ENCODE results near the gene CBFA2T3.

Gene CBFA2T3

GRCh38 chr16:89007371-89008249, 30.6 kb upstream of the CBFA2T3 start:
- Histone ChIP-seq H3K14ac (ENCODE audit: low read length in 2 of 2) (no peak overlapping the region), H3K4me2 (ENCODE audit: low read length, poor library complexity, severe bottlenecking) (no peak overlapping the region), H2BK120ac (ENCODE audit: low read depth, low read length) (no peak overlapping the region), H3K27ac (ENCODE audit: low read length, poor library complexity, severe bottlenecking) (no peak overlapping the region), H2BK15ac (ENCODE audit: low read depth, poor library complexity, severe bottlenecking) (no peak overlapping the region), H3K23ac (ENCODE audit: low read length in 2 of 2) (no peak overlapping the region), H2BK5ac (ENCODE audit: low read depth, low read length, poor library complexity, severe bottlenecking) (no peak overlapping the region), H3K4me1 (ENCODE audit: control insufficient read depth, insufficient read depth, low read depth, low read length) (no peaks in the 10 kb centered on the region), H3K4ac (ENCODE audit: low read depth in 1 of 2, low read length in 2 of 2) (no peak overlapping the region), H4K91ac (ENCODE audit: low read length) (no peak overlapping the region), H3K9ac (ENCODE audit: low read length) (no peak overlapping the region), H3K9me3 (ENCODE audit: control insufficient read depth, low read length) (no peaks in the 10 kb centered on the region), H2AFZ (ENCODE audit: low read depth, low read length) (no peak overlapping the region), H3K18ac (ENCODE audit: low read depth in 1 of 2, low read length in 2 of 2) (no peak overlapping the region), H3K4me3 (ENCODE audit: insufficient read depth in 1 of 2, low read depth in 1 of 2, low read length in 2 of 2) (no peak overlapping the region), H3K27me3 (ENCODE audit: control insufficient read depth in 1 of 2, insufficient read depth in 1 of 2, low read length in 2 of 2) (peaks cover 9 to 41% of the 10 kb centered on the region in 2 experiments), H4K8ac (ENCODE audit: low read length) (no peak overlapping the region), H2AK5ac (ENCODE audit: low read length, severe bottlenecking) (no peak overlapping the region), H2BK12ac (ENCODE audit: low read length in 2 of 2) (no peak overlapping the region), H3K79me1 (replicated peaks; ENCODE audit: low read length, poor library complexity, severe bottlenecking) (no peaks in the 10 kb centered on the region), H3K36me3 (ENCODE audit: control insufficient read depth in 1 of 2, insufficient read depth in 2 of 2, low read depth in 1 of 2, low read length in 2 of 2) (no peaks in the 10 kb centered on the region)
- WGBS, result 61% methylated on average over 6 of the region's 9 CpGs
- DNase-seq, result no peak

- H2AFZ ChIP-seq (ENCODE audit: low read depth, low read length), result no peak overlapping the region
- H3K4ac ChIP-seq (ENCODE audit: low read depth in 1 of 2, low read length in 2 of 2), result no peak overlapping the region
- no peak overlapping the region for H3K23ac ChIP-seq (ENCODE audit: low read length in 2 of 2)
- WGBS, result 78% methylated on average over 24 of the region's 24 CpGs
- no peak overlapping the region for H2BK5ac ChIP-seq (ENCODE audit: low read depth, low read length, poor library complexity, severe bottlenecking)
- H3K4me3 ChIP-seq (ENCODE audit: insufficient read depth in 1 of 2, low read depth in 1 of 2, low read length in 2 of 2), result no peak overlapping the region
- H2BK15ac ChIP-seq (ENCODE audit: low read depth, poor library complexity, severe bottlenecking), result no peak overlapping the region
- H3K9ac ChIP-seq (ENCODE audit: low read length), result no peak overlapping the region
- no peak overlapping the region for H3K14ac ChIP-seq (ENCODE audit: low read length in 2 of 2)
- H3K9me3 ChIP-seq (ENCODE audit: control insufficient read depth, low read length), result peaks cover 2% of the 10 kb centered on the region
- H4K8ac ChIP-seq (ENCODE audit: low read length), result no peak overlapping the region
- no peak overlapping the region for H2BK120ac ChIP-seq (ENCODE audit: low read depth, low read length)
- H3K36me3 ChIP-seq (ENCODE audit: control insufficient read depth in 1 of 2, insufficient read depth in 2 of 2, low read depth in 1 of 2, low read length in 2 of 2), result no peaks in the 10 kb centered on the region
- no peak overlapping the region for H2BK12ac ChIP-seq (ENCODE audit: low read length in 2 of 2)
- no peak for DNase-seq
- no peak overlapping the region for H2AK5ac ChIP-seq (ENCODE audit: low read length, severe bottlenecking)
- H3K79me1 ChIP-seq (replicated peaks; ENCODE audit: low read length, poor library complexity, severe bottlenecking), result no peaks in the 10 kb centered on the region
- H3K4me2 ChIP-seq (ENCODE audit: low read length, poor library complexity, severe bottlenecking), result no peak overlapping the region
- H3K27ac ChIP-seq (ENCODE audit: low read length, poor library complexity, severe bottlenecking), result no peak overlapping the region
- no peak overlapping the region for H3K18ac ChIP-seq (ENCODE audit: low read depth in 1 of 2, low read length in 2 of 2)
- H3K4me1 ChIP-seq (ENCODE audit: control insufficient read depth, insufficient read depth, low read depth, low read length), result no peaks in the 10 kb centered on the region
- H3K27me3 ChIP-seq (ENCODE audit: control insufficient read depth in 1 of 2, insufficient read depth in 1 of 2, low read length in 2 of 2), result peaks cover 13 to 48% of the 10 kb centered on the region in 2 experiments
- no peak overlapping the region for H4K91ac ChIP-seq (ENCODE audit: low read length)
These were observed 29.2 kb upstream of the CBFA2T3 start for GRCh38 chr16:89006036-89006752.

- H3K4me1 ChIP-seq (ENCODE audit: control insufficient read depth, insufficient read depth, low read depth, low read length), result no peaks in the 10 kb centered on the region
- no peak overlapping the region for H4K8ac ChIP-seq (ENCODE audit: low read length)
- no peak overlapping the region for H3K4me2 ChIP-seq (ENCODE audit: low read length, poor library complexity, severe bottlenecking)
- no peak overlapping the region for H3K4ac ChIP-seq (ENCODE audit: low read depth in 1 of 2, low read length in 2 of 2)
- H3K23ac ChIP-seq (ENCODE audit: low read length in 2 of 2), result no peak overlapping the region
- H4K91ac ChIP-seq (ENCODE audit: low read length), result no peak overlapping the region
- H2BK120ac ChIP-seq (ENCODE audit: low read depth, low read length), result no peak overlapping the region
- no peak overlapping the region for H3K27ac ChIP-seq (ENCODE audit: low read length, poor library complexity, severe bottlenecking)
- no peak overlapping the region for H3K18ac ChIP-seq (ENCODE audit: low read depth in 1 of 2, low read length in 2 of 2)
- no peaks in the 10 kb centered on the region for H3K79me1 ChIP-seq (replicated peaks; ENCODE audit: low read length, poor library complexity, severe bottlenecking)
- H2BK12ac ChIP-seq (ENCODE audit: low read length in 2 of 2), result no peak overlapping the region
- H2AK5ac ChIP-seq (ENCODE audit: low read length, severe bottlenecking), result no peak overlapping the region
- H3K9ac ChIP-seq (ENCODE audit: low read length), result no peak overlapping the region
- peaks cover 8% of the 10 kb centered on the region for H3K9me3 ChIP-seq (ENCODE audit: control insufficient read depth, low read length)
- H3K36me3 ChIP-seq (ENCODE audit: control insufficient read depth in 1 of 2, insufficient read depth in 2 of 2, low read depth in 1 of 2, low read length in 2 of 2), result no peaks in the 10 kb centered on the region
- H3K14ac ChIP-seq (ENCODE audit: low read length in 2 of 2), result no peak overlapping the region
- peaks cover 16 to 55% of the 10 kb centered on the region in 2 experiments for H3K27me3 ChIP-seq (ENCODE audit: control insufficient read depth in 1 of 2, insufficient read depth in 1 of 2, low read length in 2 of 2)
- no peak for DNase-seq
- no peak overlapping the region for H2BK15ac ChIP-seq (ENCODE audit: low read depth, poor library complexity, severe bottlenecking)
- H3K4me3 ChIP-seq (ENCODE audit: insufficient read depth in 1 of 2, low read depth in 1 of 2, low read length in 2 of 2), result no peak overlapping the region
- WGBS, result 85% methylated on average over 21 of the region's 23 CpGs
- H2BK5ac ChIP-seq (ENCODE audit: low read depth, low read length, poor library complexity, severe bottlenecking), result no peak overlapping the region
- no peak overlapping the region for H2AFZ ChIP-seq (ENCODE audit: low read depth, low read length)
These were observed 28.4 kb upstream of the CBFA2T3 start for GRCh38 chr16:89005201-89006035.

All from mesenchymal stem cell (in vitro differentiated cells and primary cell).